Memory B cell (primary cell): ENCODE data around the gene KIRREL2.
"Not testable (repeated sequence)": the region's sequence is repeated elsewhere in the genome, so short reads cannot be mapped to it uniquely, and the experiment has no call there.

ENCODE experiments used
- ATAC-seq: fragments of 150-1000 bp; cut with Tn5 transposase; 2 replicates; pipeline ENCODE4 v1.10.0; 2021; ENCODE audit warnings: low read depth, mild to moderate bottlenecking, moderate library complexity
- DNase-seq, 2 donors: peaks; one replicate each; pipeline ENCODE4 v3.0.0; 2022; ENCODE audit warnings: low spot score in 2 of 2
- H3K27ac Mint-ChIP-seq: one replicate; pipeline ENCODE4 v1.8.0; 2022; ENCODE audit warnings: mild to moderate bottlenecking, moderate library complexity, mixed read lengths
- H3K27me3 Mint-ChIP-seq: one replicate; pipeline ENCODE4 v1.8.0; 2022; ENCODE audit warnings: mixed read lengths
- H3K36me3 Mint-ChIP-seq: one replicate; pipeline ENCODE4 v1.8.0; 2022; ENCODE audit warnings: mild to moderate bottlenecking, mixed read lengths
- H3K4me1 Mint-ChIP-seq: one replicate; pipeline ENCODE4 v1.8.0; 2022; ENCODE audit warnings: mixed read lengths
- H3K4me3 Mint-ChIP-seq: one replicate; pipeline ENCODE4 v1.8.0; 2022; ENCODE audit warnings: mild to moderate bottlenecking, moderate library complexity, mixed read lengths
- H3K9me3 Mint-ChIP-seq: one replicate; pipeline ENCODE4 v1.8.0; 2022; ENCODE audit warnings: mixed read lengths

KIRREL2 gene

DNA sequence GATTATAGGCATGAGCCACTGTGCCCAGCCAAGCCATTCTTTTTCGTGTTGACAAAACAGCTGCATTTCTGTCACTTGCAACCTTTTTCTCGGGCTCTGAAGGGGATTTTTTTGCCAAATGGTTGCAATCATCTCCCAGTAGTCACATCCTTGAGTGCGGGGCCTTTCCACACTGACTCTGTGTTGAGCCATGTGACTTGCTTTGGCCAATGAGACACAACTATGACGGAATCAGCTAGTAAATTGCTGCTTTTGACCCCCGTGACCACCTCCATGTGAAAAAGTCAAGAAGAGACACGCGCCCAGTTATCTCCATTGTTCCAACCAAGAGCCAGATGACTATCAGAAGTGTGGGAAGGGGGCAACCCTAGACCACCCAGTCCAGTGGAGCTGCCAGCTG lies 22.7 kb upstream of the KIRREL2 start:
- Mint-ChIP-seq H3K4me3 (no peak overlapping the region), H3K9me3 (no peaks in the 10 kb centered on the region), H3K4me1 (no peaks in the 10 kb centered on the region)

DNA sequence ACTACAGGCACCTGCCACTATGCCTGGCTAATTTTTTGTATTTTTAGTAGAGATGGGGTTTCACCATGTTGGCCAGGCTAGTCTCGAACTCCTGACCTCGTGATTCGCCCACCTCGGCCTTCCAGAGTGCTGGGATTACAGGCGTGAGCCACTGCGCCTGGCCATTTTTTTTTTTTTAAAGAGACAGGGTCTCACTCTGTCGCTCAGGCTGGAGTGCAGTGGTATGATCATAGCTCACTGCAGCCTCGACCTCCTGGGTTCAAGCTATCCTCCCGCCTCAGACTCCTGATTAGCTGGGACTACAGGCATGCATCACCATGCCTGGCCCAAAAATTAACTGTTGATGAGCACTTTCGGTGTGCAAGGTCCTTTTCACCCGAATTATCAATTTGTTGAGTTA lies 20.6 kb upstream of the KIRREL2 start:
- H3K4me1 Mint-ChIP-seq, H3K36me3 Mint-ChIP-seq, H3K4me3 Mint-ChIP-seq, H3K9me3 Mint-ChIP-seq, DNase-seq, ATAC-seq, H3K27ac Mint-ChIP-seq: not testable (repeated sequence)
- H3K27me3 Mint-ChIP-seq, result peaks cover 16% of the 10 kb centered on the region

More for the DNA sequence above, 22.7 kb upstream of the KIRREL2 start:
- Mint-ChIP-seq H3K27me3 (peaks cover 17% of the 10 kb centered on the region), H3K36me3 (no peaks in the 10 kb centered on the region), H3K27ac (no peak overlapping the region)
- DNase-seq, result no peak
- ATAC-seq, result no peak

DNA sequence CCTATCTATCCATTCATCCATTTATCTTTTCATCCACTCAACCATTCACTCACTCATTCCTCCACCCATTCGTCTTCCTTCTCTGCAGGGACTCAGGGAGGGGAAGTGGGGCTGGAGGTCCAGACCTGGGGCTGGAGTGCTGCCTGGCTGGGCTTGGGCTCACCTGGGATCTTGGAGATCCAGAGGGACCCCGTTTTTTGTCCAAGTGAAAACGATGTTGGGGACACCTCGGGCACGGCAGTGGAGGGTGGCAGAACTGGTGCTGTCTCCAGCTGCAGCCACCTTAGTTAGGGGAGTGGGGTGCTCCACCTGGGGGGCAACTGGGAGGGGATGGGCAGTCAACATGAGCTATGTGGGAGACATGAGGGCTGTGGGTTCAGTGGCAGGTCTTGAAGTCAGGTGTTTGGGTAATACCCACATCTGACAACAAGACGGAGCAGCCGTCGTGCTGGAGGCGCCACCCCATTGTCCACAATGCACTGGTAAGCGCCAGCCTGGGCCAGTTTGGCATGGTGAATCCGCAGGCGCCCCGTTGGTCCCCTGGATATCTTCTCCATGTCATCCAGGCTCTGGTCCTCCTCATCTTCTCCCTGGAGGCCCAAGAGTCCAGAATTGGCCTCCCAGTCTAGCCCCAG lies 14.6 kb upstream of the KIRREL2 start:
- peaks cover 10% of the 10 kb centered on the region for H3K4me1 Mint-ChIP-seq
- peaks cover 11% of the 10 kb centered on the region for H3K9me3 Mint-ChIP-seq
- peaks cover 34% of the 10 kb centered on the region for H3K27me3 Mint-ChIP-seq
- H3K36me3 Mint-ChIP-seq, result peaks cover 10% of the 10 kb centered on the region
- no peak for DNase-seq
- no peak overlapping the region for H3K4me3 Mint-ChIP-seq
- ATAC-seq, result no peak
- H3K27ac Mint-ChIP-seq, result no peak overlapping the region

DNA sequence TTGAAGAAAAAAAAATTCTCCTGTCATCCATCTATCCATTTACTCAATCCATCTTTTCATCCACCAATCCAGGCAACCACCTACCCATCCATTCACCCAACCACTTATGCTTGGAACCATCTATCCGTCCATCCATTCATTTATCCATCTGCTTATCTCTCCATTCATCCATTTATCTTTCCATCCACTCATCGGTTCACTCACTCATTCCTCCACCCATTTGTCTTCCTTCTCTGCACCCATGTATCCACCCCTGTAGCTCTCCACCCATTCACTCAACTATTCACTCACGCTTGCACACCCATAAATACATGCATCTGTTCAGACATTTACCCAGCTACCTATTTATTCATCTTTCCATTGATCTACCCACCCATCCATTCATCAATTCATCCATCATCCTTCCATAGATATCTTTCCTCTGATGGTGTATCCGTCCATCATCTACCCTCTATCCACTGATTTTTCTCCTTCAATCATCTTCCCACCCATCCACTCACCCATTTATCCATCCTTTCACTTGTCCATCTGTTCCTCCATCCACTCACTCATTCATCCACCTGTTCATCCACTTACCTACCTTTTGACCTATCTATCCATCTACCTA lies 13.9 kb upstream of the KIRREL2 start:
- Mint-ChIP-seq H3K4me1 (peaks cover 10% of the 10 kb centered on the region), H3K27me3 (peaks cover 32% of the 10 kb centered on the region), H3K4me3 (no peak overlapping the region), H3K9me3 (peaks cover 11% of the 10 kb centered on the region), H3K36me3 (peaks cover 10% of the 10 kb centered on the region), H3K27ac (no peak overlapping the region)
- no peak for ATAC-seq
- no peak for DNase-seq

DNA sequence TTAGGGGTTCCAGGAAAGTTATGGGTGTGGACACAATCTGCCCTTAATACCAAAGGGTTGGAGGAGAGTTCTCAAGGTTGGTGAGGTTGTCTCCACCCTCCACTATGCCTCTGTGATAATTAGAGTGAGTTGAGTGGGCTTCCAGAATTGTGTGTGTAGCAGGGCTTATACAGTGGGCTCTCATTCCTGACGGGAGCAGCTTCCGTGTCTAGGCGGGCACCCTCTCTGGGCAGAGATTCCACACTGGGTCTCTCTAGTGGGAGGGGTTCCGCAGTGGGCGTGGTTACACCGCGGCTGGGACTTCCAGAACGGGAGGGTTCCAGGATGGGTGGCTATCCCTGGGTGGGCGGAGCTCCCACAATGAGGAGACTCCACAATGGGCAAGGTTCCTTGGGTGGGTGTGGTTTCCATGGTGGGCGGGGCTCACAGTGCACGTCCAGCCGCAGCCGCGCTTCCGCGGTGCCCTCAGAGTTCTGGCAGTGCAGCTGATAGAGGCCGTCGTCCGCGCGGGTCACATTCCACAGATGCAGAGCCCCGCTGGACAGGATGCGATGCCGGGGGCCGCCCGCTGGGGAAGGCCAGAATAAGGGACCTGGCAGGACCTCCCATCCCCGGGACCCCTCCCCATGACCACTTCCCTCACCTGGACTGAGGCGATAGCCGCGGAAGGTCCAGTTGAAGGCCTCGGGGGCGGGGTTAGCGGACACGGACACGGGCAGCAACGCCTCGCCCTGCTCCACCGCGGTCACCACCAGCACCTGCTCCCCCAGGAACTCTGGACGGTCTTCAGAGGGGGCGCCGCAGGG lies 12.8 kb upstream of the KIRREL2 start:
- H3K4me3 Mint-ChIP-seq, result no peak overlapping the region
- no peak for ATAC-seq

DNA sequence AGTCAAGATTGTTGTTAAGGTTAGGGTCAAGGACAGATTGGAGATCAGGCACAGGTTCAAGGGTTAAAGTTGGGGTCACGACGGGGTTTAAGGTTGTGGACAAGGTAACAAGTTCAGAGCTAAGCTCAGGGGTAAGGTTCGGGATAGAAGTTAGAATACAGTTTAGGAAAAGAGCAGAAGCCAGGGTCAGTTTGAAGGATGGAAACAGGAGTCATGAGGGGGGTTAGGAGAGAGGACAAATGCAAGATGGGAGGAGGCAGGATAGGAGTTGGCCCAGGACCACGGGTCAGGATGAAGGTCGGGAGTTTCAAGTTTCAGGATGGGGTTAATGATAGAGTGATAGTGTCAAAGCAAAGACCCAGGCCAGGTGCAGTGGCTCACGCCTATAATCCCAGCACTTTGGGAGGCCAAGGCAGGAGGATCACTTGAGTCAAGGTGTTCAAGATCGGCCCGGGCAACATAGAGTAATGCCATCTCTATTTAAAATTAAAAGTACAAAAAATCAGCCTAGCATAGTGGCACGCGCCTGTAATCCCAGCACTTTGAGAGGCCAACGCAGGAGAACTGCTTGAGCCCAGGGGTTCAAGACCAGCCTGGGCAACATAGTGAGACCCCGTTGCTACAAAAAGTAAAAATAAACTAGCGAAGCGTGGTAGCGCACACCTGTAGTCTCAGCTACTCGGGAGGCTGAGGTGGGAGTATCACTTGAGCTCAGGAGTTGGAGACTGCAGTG lies 12.1 kb upstream of the KIRREL2 start:
- Mint-ChIP-seq H3K27ac (no peak overlapping the region), H3K4me3 (peak overlapping the region; percentile 17), H3K4me1 (peaks cover 10% of the 10 kb centered on the region), H3K36me3 (peaks cover 10% of the 10 kb centered on the region), H3K27me3 (peaks cover 37% of the 10 kb centered on the region), H3K9me3 (peaks cover 11% of the 10 kb centered on the region)
- DNase-seq, result no peak
- ATAC-seq, result no peak

More for the DNA sequence above, 12.8 kb upstream of the KIRREL2 start:
- DNase-seq, result no peak
- H3K36me3 Mint-ChIP-seq, result peaks cover 10% of the 10 kb centered on the region
- no peak overlapping the region for H3K27ac Mint-ChIP-seq
- H3K4me1 Mint-ChIP-seq, result peaks cover 10% of the 10 kb centered on the region
- H3K9me3 Mint-ChIP-seq, result peaks cover 11% of the 10 kb centered on the region
- peaks cover 35% of the 10 kb centered on the region for H3K27me3 Mint-ChIP-seq

DNA sequence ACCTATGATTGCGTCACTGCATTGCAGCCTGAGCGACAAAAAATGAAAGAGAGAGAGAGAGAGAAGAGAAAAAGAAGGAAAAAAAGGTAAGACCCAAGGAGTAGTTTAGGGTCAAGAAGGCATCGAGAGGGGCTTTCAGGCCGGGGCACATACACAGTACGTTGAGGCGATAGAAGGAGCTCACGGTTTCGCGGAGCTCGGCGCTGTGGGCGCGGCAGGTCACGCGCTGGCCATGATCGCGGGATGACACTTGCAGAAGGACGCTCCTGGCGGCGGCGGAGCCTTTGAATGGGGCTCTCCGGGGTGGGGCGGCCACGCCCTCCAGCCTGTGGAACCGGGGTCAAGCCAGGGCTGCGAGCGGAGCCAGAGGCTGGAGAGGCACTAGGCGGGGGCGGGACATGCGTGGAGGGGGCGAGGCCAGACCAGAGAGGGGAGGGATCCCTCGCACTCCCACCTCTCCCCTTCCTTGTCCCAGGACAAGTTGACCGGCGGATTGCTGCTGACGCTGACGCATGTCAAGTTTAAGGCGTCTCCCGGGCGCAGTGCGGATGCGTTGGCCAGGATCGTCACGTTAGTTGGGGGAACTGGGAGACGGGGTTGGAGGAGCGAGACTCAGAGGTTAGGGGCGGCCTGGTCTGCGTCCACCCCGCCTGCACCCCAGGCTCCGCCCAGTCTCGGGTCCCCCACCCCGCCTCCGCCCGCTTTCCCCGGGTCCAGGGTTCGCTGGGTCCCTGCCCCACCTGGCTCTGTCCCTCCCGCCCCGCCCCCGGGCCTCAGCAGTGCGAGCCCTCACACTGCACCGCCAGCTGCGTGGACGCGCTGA lies 11.3 kb upstream of the KIRREL2 start:
- Mint-ChIP-seq H3K9me3 (peaks cover 11% of the 10 kb centered on the region), H3K27me3 (peaks cover 37% of the 10 kb centered on the region), H3K27ac (no peak overlapping the region), H3K4me3 (peak overlapping the region; percentile 45), H3K4me1 (peaks cover 10% of the 10 kb centered on the region), H3K36me3 (peaks cover 10% of the 10 kb centered on the region)
- ATAC-seq (peak; percentile 42), DNase-seq (no peak)

DNA sequence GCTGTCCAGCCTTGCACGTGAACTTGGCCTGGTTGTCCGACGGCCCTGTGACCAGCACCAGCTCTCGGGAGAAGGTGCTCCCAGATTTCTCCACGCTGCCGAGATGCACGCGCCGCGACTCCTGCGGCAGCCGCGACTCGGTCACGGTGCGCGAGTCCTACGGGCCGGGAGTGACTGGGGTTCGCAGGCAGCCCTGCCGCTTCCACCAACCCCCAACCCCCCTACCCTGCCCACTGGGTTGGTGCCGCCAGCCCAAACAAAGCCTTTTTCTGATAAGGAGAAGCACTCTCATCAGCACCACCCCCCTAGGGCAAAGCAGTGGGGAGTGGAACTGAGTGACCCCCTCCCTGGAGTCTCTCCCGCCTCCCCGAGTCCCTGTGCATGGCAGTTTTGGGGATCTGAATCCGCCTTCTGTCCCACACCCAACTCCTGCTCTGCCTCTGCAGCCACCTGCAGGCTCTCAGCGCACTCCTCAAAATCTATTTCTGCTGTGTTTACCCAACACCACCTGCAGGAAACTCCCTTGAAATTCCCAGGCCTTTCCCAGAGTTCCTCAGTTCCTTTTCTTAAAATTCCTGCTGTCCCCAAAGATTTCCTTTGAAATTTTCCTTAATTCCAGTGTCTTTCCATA lies 10.6 kb upstream of the KIRREL2 start:
- H3K4me1 Mint-ChIP-seq, result peaks cover 10% of the 10 kb centered on the region
- peaks cover 42% of the 10 kb centered on the region for H3K27me3 Mint-ChIP-seq
- H3K36me3 Mint-ChIP-seq, result peaks cover 10% of the 10 kb centered on the region
- DNase-seq (no peak), ATAC-seq (peak; percentile 58)
- H3K27ac Mint-ChIP-seq, result no peak overlapping the region
- H3K4me3 Mint-ChIP-seq, result peak overlapping the region; percentile 30
- peaks cover 11% of the 10 kb centered on the region for H3K9me3 Mint-ChIP-seq

DNA sequence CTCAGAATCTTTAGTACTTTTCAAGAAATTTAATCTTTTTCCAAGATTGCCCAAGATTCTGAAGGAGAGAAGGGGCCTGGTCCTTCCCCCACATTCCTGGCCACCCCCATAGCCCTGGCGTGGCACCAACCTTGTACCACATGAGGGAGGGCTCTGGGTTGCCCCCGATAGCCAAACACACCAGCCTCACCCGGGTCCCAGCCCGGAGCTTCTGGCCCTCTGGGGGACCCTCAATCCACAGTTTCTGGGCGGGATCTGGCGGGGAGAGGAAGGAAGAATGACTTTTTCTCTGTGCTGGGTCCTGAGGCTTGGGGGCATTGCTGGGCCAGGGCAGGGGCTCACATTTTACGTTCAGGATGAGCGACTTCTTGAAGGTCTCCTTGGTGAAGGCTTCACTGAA lies 8.8 kb upstream of the KIRREL2 start:
- no peak overlapping the region for H3K27ac Mint-ChIP-seq
- DNase-seq, result no peak
- H3K36me3 Mint-ChIP-seq, result peaks cover 6% of the 10 kb centered on the region
- H3K4me1 Mint-ChIP-seq, result peaks cover 10% of the 10 kb centered on the region
- ATAC-seq, result no peak
- H3K27me3 Mint-ChIP-seq, result peaks cover 38% of the 10 kb centered on the region
- peaks cover 6% of the 10 kb centered on the region for H3K9me3 Mint-ChIP-seq
- no peak overlapping the region for H3K4me3 Mint-ChIP-seq

DNA sequence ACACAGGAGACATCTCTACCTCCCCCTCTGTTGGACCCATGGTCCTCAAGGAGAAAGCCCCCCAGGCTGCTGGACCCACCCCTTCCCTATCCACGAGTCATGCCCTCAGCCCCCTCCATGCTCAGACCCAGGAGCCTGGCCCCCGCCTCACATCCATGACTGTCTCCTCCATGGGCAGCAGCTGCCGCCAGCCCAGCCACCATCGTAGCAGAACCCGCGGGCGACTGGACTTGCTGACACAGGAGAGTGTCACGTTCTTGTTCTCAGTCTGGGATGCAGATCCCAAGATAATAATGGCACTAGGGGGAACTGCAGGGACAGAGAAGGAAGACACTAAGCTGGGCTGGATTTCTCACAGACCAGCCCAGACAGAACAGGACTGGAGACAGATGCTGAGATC lies 8.2 kb upstream of the KIRREL2 start:
- no peak for DNase-seq
- H3K36me3 Mint-ChIP-seq, result peaks cover 3% of the 10 kb centered on the region
- peaks cover 4% of the 10 kb centered on the region for H3K9me3 Mint-ChIP-seq
- no peak overlapping the region for H3K27ac Mint-ChIP-seq
- H3K27me3 Mint-ChIP-seq, result peaks cover 35% of the 10 kb centered on the region
- H3K4me3 Mint-ChIP-seq, result no peak overlapping the region
- peaks cover 10% of the 10 kb centered on the region for H3K4me1 Mint-ChIP-seq
- ATAC-seq, result no peak

DNA sequence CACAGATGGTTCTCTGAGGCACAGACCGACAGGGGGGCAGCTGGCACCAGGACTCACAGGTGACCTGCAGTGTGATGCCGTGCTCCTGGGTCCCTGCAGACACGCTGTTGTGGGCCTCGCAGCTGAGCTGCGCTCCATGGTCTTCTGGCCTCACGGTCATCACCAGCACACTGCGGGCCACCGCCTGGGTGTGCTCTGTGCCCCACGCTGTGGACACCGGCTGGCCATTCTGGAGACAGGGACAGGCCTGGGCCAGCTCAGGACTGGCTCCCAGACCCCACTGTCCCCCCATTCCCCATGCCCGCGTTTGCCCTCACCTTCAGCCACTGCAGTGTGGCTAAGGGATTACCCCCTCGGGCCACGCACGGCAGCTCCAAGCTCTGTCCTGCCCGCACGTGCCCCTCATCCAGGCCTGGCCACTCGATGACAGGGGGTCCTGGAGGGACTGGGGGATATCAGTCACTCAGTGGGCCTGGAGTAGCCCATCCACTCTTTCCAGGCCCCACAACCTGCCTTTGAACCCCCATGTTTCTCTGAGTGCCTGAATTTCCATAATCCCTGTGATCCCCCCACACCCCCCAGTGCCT lies 7.7 kb upstream of the KIRREL2 start:
- H3K27ac Mint-ChIP-seq, result no peak overlapping the region
- peaks cover 10% of the 10 kb centered on the region for H3K4me1 Mint-ChIP-seq
- H3K27me3 Mint-ChIP-seq, result peaks cover 33% of the 10 kb centered on the region
- H3K36me3 Mint-ChIP-seq, result peaks cover 3% of the 10 kb centered on the region
- ATAC-seq (no peak), DNase-seq (no peak)
- peaks cover 4% of the 10 kb centered on the region for H3K9me3 Mint-ChIP-seq
- no peak overlapping the region for H3K4me3 Mint-ChIP-seq

DNA sequence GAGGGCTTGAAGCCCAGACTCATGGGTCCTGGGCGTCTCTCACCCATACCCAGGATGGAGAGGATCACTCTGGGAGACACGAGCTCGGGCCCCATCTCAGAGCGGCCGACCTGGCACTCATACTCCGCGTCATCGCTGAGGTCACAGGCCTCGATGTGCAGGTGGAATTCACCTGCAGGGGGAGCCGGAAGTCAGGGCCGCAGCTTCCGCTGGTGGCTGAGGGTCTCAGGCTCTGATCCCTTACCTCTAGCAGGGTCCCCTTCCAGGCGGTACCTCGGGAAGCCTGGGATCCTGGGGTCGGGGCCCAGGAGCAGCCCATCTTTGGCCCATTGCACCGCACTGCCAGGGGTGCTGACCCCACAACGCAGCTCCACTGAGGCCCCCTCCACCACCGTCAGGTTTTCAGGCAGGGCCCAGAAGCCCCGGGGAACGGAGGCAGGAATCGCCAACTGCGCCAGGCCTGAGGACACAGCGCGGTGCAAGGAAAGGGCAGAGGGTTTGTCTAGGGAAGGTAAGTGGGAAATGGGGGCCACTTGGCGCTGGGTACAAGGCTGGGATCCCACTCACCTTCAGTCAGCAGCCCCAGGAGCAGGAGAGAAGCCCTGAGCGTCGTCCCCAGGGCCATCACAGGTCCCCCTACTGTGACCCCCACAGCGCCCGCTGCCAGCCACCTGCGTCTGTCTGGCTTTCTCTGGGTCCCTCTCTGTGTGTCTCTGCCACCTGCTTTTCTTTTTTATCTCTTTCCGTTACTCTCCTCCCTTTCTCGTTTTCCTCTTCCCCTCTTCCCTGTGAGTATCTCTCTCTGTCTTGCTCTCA lies 5.3 kb upstream of the KIRREL2 start:
- no peak overlapping the region for H3K27ac Mint-ChIP-seq
- no peak for DNase-seq
- H3K27me3 Mint-ChIP-seq, result peaks cover 32% of the 10 kb centered on the region
- H3K4me3 Mint-ChIP-seq, result no peak overlapping the region
- ATAC-seq, result peak; percentile 58
- no peaks in the 10 kb centered on the region for H3K36me3 Mint-ChIP-seq
- H3K9me3 Mint-ChIP-seq, result no peaks in the 10 kb centered on the region
- peaks cover under 1% of the 10 kb centered on the region for H3K4me1 Mint-ChIP-seq
